ENCODE measurements around the gene GZF1.

DNA sequence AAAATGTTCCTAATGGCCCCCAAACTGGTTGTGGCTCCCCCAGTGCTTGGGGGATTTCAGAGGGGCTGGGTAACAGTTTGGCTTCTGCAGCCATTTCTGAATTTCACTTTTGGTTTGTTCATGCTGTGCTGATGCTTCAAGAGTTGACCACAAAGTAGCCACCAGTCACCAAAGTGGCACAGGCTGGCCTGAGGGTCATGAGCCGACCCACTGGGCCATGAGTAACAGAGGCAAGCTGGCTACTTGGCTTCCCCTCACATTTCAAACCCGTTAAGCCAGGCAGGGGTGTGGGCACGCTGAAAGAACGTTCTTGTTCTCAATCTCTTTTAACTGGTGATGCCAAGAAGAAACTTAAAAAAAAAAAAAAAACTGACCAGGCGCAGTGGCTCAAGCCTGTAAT lies 26.5 kb upstream of the GZF1 start:
- TF ChIP-seq POLR2A (IDR thresholded peaks at IDR 0.05; ENCODE audit: low read depth): no peak
- no peak for TF ChIP-seq CTCF (IDR thresholded peaks at IDR 0.05)

Measured in esophagus muscularis mucosa (tissue), 3 donors.